Measurements from ENCODE around the gene TTYH2.

TTYH2 gene

GRCh38 chr17:74194682-74195081, 18.7 kb upstream of the TTYH2 start:
- no peak for DNase-seq

- no peak for DNase-seq
Measured at GRCh38 chr17:74196541-74197317, 16.6 kb upstream of the TTYH2 start.

- no peak for DNase-seq
Measured at GRCh38 chr17:74197801-74198200, 15.6 kb upstream of the TTYH2 start.

GRCh38 chr17:74198694-74199093, 14.7 kb upstream of the TTYH2 start:
- DNase-seq, result no peak

- peak; percentile 80 for DNase-seq
Measured at GRCh38 chr17:74199306-74200092, 13.9 kb upstream of the TTYH2 start.

GRCh38 chr17:74200112-74200511, 13.3 kb upstream of the TTYH2 start:
- no peak for DNase-seq

GRCh38 chr17:74201250-74201649, 12.1 kb upstream of the TTYH2 start:
- DNase-seq, result peak; percentile 62

GRCh38 chr17:74201948-74202347, 11.4 kb upstream of the TTYH2 start:
- DNase-seq, result no peak

- no peak for DNase-seq
Measured at GRCh38 chr17:74202938-74203337, 10.4 kb upstream of the TTYH2 start.

GRCh38 chr17:74203439-74204240, 9.7 kb upstream of the TTYH2 start, which contains the start of gene RPL38:
Gene RPL38 (plus strand): TSS chr17:74203678. CDS start chr17:74203956, 278 bp downstream.
- peak; percentile 97 for DNase-seq

- no peak for DNase-seq
Measured at GRCh38 chr17:74204474-74204873, 8.9 kb upstream of the TTYH2 start.

- no peak for DNase-seq
Measured at GRCh38 chr17:74205274-74205673, 8.1 kb upstream of the TTYH2 start.

GRCh38 chr17:74206332-74206818, 7.0 kb upstream of the TTYH2 start:
- DNase-seq, result no peak

GRCh38 chr17:74210191-74211140, 2.9 kb upstream of the TTYH2 start:
- DNase-seq, result peak; percentile 84

GRCh38 chr17:74211141-74211911, 2.0 kb upstream of the TTYH2 start:
- DNase-seq, result no peak

- DNase-seq, result no peak
Measured at GRCh38 chr17:74211912-74212208, 1.5 kb upstream of the TTYH2 start.

- DNase-seq, result peak; percentile 70
Measured at GRCh38 chr17:74212209-74212912, 1.0 kb upstream of the TTYH2 start.

GRCh38 chr17:74213861-74214391, 555 bp downstream of the TTYH2 start:
- DNase-seq, result peak; percentile 68

- no peak for DNase-seq
Measured at GRCh38 chr17:74214484-74215341, 1.3 kb downstream of the TTYH2 start.
